Nephron (organoid): Measurements from ENCODE around the gene CERS3.
A peak's percentile ranks its signal among the peaks of the same experiment; 100 is the strongest.

Experiments
- H3K27ac Mint-ChIP-seq, 3 experiments: 2 replicates each; pipeline ENCODE4 v1.8.0; 2020; ENCODE audit warnings: mixed read lengths in 3 of 3, mild to moderate bottlenecking in 2 of 3, moderate library complexity in 1 of 3
- H3K27me3 Mint-ChIP-seq: 2 replicates; pipeline ENCODE4 v1.8.0; 2021; ENCODE audit warnings: low read depth, mild to moderate bottlenecking, moderate library complexity, mixed read lengths
- H3K36me3 Mint-ChIP-seq: 2 replicates; pipeline ENCODE4 v1.8.0; 2020; ENCODE audit warnings: low read depth, mixed read lengths
- H3K4me1 Mint-ChIP-seq: 2 replicates; pipeline ENCODE4 v1.8.0; 2020; ENCODE audit warnings: mixed read lengths
- H3K4me3 Mint-ChIP-seq, 3 experiments: 2 replicates each; pipeline ENCODE4 v1.8.0; 2020; ENCODE audit warnings: mild to moderate bottlenecking in 3 of 3, mixed read lengths in 3 of 3, moderate library complexity in 2 of 3
- H3K9me3 Mint-ChIP-seq: 2 replicates; pipeline ENCODE4 v1.8.0; 2020; ENCODE audit warnings: mixed read lengths
- TF ChIP-seq, protein P1 (sequence below), 3 experiments: fragments of 200-600 bp; sonication (generic); IDR thresholded peaks; one replicate each; pipeline ENCODE4 v1.5.0; 2021; ENCODE audit warnings: antibody characterized with exemption in 3 of 3; ENCODE audit not compliant: unreplicated experiment in 3 of 3

Gene CERS3

DNA sequence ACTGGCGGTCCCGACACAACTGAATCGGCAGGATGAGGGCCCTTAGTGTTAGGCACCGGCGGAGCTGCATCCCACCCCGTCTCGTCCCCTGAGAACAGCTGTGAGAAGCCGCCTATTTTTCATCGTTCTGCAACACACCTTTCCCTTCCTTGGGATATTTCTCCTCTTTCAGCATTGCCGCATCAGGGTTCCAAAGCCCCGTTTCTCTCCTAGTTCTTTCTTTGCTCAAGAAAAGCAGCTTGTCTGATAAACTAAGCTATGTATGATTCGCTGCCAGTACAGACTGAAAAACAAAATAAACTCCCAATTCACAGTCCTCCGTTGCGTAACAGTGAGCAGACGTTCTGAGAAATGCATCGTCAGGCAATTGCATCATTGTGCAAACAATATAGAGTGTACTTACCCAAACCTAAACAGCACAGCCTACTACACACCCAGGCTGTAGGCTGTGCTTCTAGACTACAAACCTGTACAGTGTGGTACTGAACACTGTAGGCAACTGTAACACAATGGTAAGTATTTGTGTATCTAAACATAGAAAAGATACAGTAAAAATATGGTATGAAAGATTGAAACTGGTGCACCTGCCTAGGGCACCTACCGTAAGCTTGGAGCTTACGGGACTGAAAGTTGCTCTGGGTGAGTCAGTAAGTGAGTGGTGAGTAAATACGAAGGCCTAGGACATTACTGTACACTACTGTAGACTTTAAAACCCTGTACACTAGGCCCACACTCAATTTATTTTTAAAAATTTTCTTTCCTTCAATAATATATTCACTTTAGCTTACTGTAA, 178.1 kb downstream of the CERS3 start:
- peaks cover 18% of the 10 kb centered on the region for H3K27me3 Mint-ChIP-seq
- H3K4me3 Mint-ChIP-seq = peak overlapping the region; percentile 91 to 97 (median 94)
- no peaks in the 10 kb centered on the region for H3K36me3 Mint-ChIP-seq
- peak overlapping the region; percentile 69 to 92 (median 91) for H3K27ac Mint-ChIP-seq
- peaks cover 3% of the 10 kb centered on the region for H3K9me3 Mint-ChIP-seq
- TF ChIP-seq, protein P1, sequence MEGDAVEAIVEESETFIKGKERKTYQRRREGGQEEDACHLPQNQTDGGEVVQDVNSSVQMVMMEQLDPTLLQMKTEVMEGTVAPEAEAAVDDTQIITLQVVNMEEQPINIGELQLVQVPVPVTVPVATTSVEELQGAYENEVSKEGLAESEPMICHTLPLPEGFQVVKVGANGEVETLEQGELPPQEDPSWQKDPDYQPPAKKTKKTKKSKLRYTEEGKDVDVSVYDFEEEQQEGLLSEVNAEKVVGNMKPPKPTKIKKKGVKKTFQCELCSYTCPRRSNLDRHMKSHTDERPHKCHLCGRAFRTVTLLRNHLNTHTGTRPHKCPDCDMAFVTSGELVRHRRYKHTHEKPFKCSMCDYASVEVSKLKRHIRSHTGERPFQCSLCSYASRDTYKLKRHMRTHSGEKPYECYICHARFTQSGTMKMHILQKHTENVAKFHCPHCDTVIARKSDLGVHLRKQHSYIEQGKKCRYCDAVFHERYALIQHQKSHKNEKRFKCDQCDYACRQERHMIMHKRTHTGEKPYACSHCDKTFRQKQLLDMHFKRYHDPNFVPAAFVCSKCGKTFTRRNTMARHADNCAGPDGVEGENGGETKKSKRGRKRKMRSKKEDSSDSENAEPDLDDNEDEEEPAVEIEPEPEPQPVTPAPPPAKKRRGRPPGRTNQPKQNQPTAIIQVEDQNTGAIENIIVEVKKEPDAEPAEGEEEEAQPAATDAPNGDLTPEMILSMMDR (IDR thresholded peaks at IDR 0.05; ENCODE audit: unreplicated experiment in 3 of 3) = no peak
- H3K4me1 Mint-ChIP-seq = peaks cover 12% of the 10 kb centered on the region
